Aorta (tissue), 5 donors: ENCODE data around the gene CALML4. TPM values are rescaled to one million over a fixed set of nuclear protein-coding genes. Genes with fewer than 3 reads are reported as not detected.

Source experiments
- ATAC-seq: fragments of 200-7000 bp; cut with Tn5 transposase; one replicate; pipeline ENCODE4 v1.9.1; 2022; ENCODE audit warnings: moderate library complexity; ENCODE audit not compliant: low FRiP score
- DNase-seq, 2 donors: peaks; one replicate each; pipeline ENCODE4 v3.0.0-alpha.2; 2020
- H3K27ac ChIP-seq, 2 donors: one replicate each; pipeline ENCODE4 v1.5.1; 2013; ENCODE audit warnings: low read length in 2 of 2, mild to moderate bottlenecking in 2 of 2, moderate library complexity in 2 of 2, control low read depth in 1 of 2, inconsistent platforms in 1 of 2, low read depth in 1 of 2
- H3K27me3 ChIP-seq, 2 donors: one replicate each; pipeline ENCODE4 v1.6.1; 2013; ENCODE audit warnings: control low read depth in 1 of 2, low read length in 1 of 2, mild to moderate bottlenecking in 1 of 2, moderate library complexity in 1 of 2; ENCODE audit not compliant: insufficient read depth in 2 of 2, control insufficient read depth in 1 of 2
- H3K36me3 ChIP-seq, 2 donors: one replicate each; pipeline ENCODE4 v1.6.1; 2013; ENCODE audit warnings: control low read depth in 1 of 2, low read length in 1 of 2, mild to moderate bottlenecking in 1 of 2; ENCODE audit not compliant: insufficient read depth in 2 of 2, control insufficient read depth in 1 of 2
- H3K4me1 ChIP-seq, 2 donors: one replicate each; pipeline ENCODE4 v1.6.1; 2013; ENCODE audit warnings: low read length in 2 of 2, control low read depth in 1 of 2, mild to moderate bottlenecking in 1 of 2, moderate library complexity in 1 of 2; ENCODE audit not compliant: insufficient read depth in 2 of 2, control insufficient read depth in 1 of 2
- H3K4me3 ChIP-seq, 2 donors: one replicate each; pipeline ENCODE4 v1.5.1; 2013; ENCODE audit warnings: low read length in 2 of 2, control low read depth in 1 of 2, mild to moderate bottlenecking in 1 of 2
- H3K9me3 ChIP-seq: one replicate; pipeline ENCODE4 v1.6.1; 2013; ENCODE audit warnings: mild to moderate bottlenecking, low read length; ENCODE audit not compliant: control insufficient read depth
- WGBS, 2 donors: extraction: QIAGEN DNeasy Blood & Tissue Kit; methylation state at CpG; one replicate each; pipeline ENCODE4 v1.1.7; 2013; 5-methylcytosine and 5-hydroxymethylcytosine counted together
- intact Hi-C, 2 donors: fragments of 100-400 bp; cut with DNase I; formaldehyde crosslinking; loops; one replicate each; pipeline versions ENCODE4 v1.14.2 to v1.15.0; 2022
- polyA plus RNA-seq, 2 donors: library from polyadenylated mRNA; stranded (reverse); fragments of 200-250 nt; gene quantifications; one replicate each; pipeline ENCODE4 v1.2.3, GENCODE V29; 2013
- total RNA-seq, 2 donors: library from RNA; stranded (reverse); fragmentation: NEBNext Ultra II Directional; extraction: Animal tissue kit (Norgen Biotek cat#: 25700); gene quantifications; one replicate each; pipeline ENCODE4 v1.2.1, GENCODE V29; 2021
- donor health status: healthy with polysubstance abuse.
- donor health status: Bipolar disorder and iron deficiency.
- donor health status: DM: no; HTN: no; CAD: no.
- donor health status: DM: no; HTN: no; CAD: no.
- donor health status: DM: yes; HTN: yes; CAD: no.

CALML4 gene
- total and polyA plus RNA-seq, 4 donors = 3.9 to 29.9 (median 6.2) TPM

- H3K27ac ChIP-seq = no peak overlapping the region
- intact Hi-C loops = no loop called here
- H3K27me3 ChIP-seq = no peaks in the 10 kb centered on the region
- 31 to 48% methylated on average over 16 of the region's 16 CpGs for WGBS, 2 donors
- no peak overlapping the region for H3K4me3 ChIP-seq
- H3K4me1 ChIP-seq = peaks cover 0 to 4% of the 10 kb centered on the region in 2 donors
- H3K36me3 ChIP-seq = no peaks in the 10 kb centered on the region
- no peaks in the 10 kb centered on the region for H3K9me3 ChIP-seq
- DNase-seq (peak in 1 of 2 donors; percentile 48), ATAC-seq (no peak)
Observed at GRCh38 chr15:68200016-68200861, 4.9 kb downstream of the CALML4 start.

DNA sequence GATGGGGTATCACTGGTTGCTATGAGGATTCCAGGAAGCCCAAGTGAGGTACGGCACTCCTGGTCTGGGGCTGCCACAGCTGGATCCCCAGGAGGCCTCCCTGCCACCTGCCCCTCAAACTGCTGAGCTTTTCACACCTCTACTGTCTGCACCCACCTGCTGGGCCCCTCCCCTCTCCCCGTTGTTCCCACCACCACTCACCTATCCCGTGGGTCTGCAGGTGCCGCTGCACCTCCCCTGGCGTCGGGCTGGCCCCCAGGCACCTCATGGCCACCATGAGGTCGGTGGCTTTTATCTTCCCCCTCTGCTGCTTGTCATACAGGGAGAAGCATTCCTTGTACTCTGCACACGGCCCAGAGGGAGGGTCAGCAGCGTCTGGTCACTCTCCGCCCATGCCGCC is 5.8 kb downstream of the CALML4 start:
- Histone ChIP-seq H3K9me3 (no peaks in the 10 kb centered on the region), H3K27me3 (no peaks in the 10 kb centered on the region), H3K27ac (no peak overlapping the region), H3K4me3 (no peak overlapping the region), H3K36me3 (no peaks in the 10 kb centered on the region), H3K4me1 (no peaks in the 10 kb centered on the region)
- ATAC-seq = no peak
- intact Hi-C loops = no loop called here
- 31 to 34% methylated on average over 11 of the region's 11 CpGs for WGBS, 2 donors
- peak in 1 of 2 donors; percentile 30 for DNase-seq

- intact Hi-C loops = no loop called here
- no peak overlapping the region for H3K27ac ChIP-seq
- WGBS, 2 donors = 92 to 95% methylated on average over 11 of the region's 11 CpGs
- no peaks in the 10 kb centered on the region for H3K27me3 ChIP-seq
- no peaks in the 10 kb centered on the region for H3K36me3 ChIP-seq
- DNase-seq (no peak), ATAC-seq (no peak)
- no peak overlapping the region for H3K4me3 ChIP-seq
- no peaks in the 10 kb centered on the region for H3K4me1 ChIP-seq
- H3K9me3 ChIP-seq = no peaks in the 10 kb centered on the region
Observed at GRCh38 chr15:68197661-68198437, 7.3 kb downstream of the CALML4 start.

DNA sequence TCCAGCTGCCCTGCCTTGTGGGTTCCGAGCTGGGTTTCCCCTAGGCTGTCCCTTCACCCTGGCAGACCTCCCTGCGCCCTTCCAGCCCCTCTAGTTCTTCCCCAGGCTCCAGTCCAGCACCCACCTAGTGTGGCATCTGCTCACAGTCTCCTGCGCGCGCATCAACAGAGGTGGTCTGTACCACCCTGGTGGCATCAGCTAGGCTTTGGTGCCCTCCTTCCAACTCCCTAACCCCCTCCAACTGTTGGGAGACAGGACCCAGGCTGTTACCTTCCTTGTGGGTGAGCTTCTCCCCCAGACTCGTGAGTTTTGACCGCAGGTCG is 8.0 kb downstream of the CALML4 start:
- Histone ChIP-seq H3K4me1 (no peaks in the 10 kb centered on the region), H3K27me3 (no peaks in the 10 kb centered on the region), H3K4me3 (no peak overlapping the region), H3K9me3 (no peaks in the 10 kb centered on the region), H3K36me3 (no peaks in the 10 kb centered on the region), H3K27ac (no peak overlapping the region)
- WGBS, 2 donors = 92 to 96% methylated on average over 8 of the region's 8 CpGs
- no peak for DNase-seq
- intact Hi-C loops = no loop called here
- no peak for ATAC-seq

GRCh38 chr15:68196445-68197169 is 8.5 kb downstream of the CALML4 start:
- no peak for ATAC-seq
- no peak for DNase-seq
- H3K36me3 ChIP-seq = no peaks in the 10 kb centered on the region
- H3K4me1 ChIP-seq = no peaks in the 10 kb centered on the region
- WGBS, 2 donors = 74 to 77% methylated on average over 17 of the region's 17 CpGs
- H3K9me3 ChIP-seq = no peaks in the 10 kb centered on the region
- no peaks in the 10 kb centered on the region for H3K27me3 ChIP-seq
- H3K27ac ChIP-seq = no peak overlapping the region
- H3K4me3 ChIP-seq = no peak overlapping the region
- intact Hi-C loops = no loop called here

DNA sequence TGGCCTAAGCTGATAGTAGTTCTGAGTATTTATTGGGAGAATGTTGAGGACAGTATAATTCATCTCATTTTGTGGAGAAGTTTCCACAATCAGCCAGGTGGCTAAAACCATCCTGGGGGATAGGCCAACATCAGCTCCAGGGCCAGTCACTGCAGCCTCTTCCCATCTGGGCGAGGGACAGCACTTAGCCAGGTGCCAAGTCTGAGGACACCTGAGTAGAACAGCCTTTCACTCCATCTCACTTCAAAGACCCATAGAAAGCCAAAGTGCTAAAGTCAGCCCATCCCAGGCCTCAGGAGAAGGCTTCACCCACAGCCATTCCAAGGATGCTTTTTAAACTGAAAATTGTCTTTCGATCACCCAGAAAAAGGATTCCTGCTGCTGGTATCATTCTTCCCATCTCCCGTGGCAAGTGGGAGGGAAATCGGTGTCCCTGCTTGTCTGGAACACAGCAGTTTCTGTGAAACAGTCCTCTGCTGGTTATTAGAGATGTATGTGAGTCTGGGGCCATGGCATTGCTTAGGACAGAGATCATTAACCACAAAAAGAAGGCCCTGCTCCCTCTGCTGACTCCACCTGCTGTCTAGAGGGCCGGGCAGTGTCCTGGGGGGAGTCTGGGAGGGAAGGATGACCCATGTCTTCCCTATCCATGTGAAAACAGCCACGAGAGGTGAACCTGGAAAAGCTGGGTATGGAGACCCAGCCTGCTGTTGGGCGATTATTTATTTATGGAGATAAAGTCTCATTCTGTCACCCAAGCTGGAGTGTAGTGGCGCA is 9.6 kb downstream of the CALML4 start:
- Histone ChIP-seq H3K36me3 (no peaks in the 10 kb centered on the region), H3K9me3 (no peaks in the 10 kb centered on the region), H3K4me1 (no peaks in the 10 kb centered on the region), H3K27ac (no peak overlapping the region), H3K4me3 (no peak overlapping the region), H3K27me3 (no peaks in the 10 kb centered on the region)
- peak in 1 of 2 donors; percentile 13 for DNase-seq
- 92 to 94% methylated on average over 8 of the region's 8 CpGs for WGBS, 2 donors
- intact Hi-C loops = no loop called here
- ATAC-seq = no peak

- Histone ChIP-seq H3K27me3 (no peaks in the 10 kb centered on the region), H3K36me3 (no peaks in the 10 kb centered on the region), H3K9me3 (no peaks in the 10 kb centered on the region), H3K4me1 (peaks cover 0 to 4% of the 10 kb centered on the region in 2 donors), H3K27ac (peak overlapping the region in 1 of 2 donors; percentile 18), H3K4me3 (no peak overlapping the region)
- intact Hi-C loops = no loop called here
- no peak for DNase-seq
- WGBS, 2 donors = 55 to 60% methylated on average over 5 of the region's 5 CpGs
- ATAC-seq = no peak
Observed at GRCh38 chr15:68192804-68193486, 12.2 kb downstream of the CALML4 start.

- no peak overlapping the region for H3K27ac ChIP-seq
- no peaks in the 10 kb centered on the region for H3K36me3 ChIP-seq
- H3K9me3 ChIP-seq = no peaks in the 10 kb centered on the region
- WGBS, 2 donors = 94% methylated on average over 4 of the region's 4 CpGs
- ATAC-seq (no peak), DNase-seq (no peak)
- intact Hi-C loops = no loop called here
- no peak overlapping the region for H3K4me3 ChIP-seq
- H3K4me1 ChIP-seq = peaks cover 0 to 4% of the 10 kb centered on the region in 2 donors
- H3K27me3 ChIP-seq = no peaks in the 10 kb centered on the region
Observed at GRCh38 chr15:68192117-68192516, 13.0 kb downstream of the CALML4 start.
